Vagina (tissue), 2 donors: ENCODE data around the gene LMCD1.

Experiments used
- CTCF ChIP-seq, 3 experiments: fragments of 450-650 bp in 2 of 3; fragments of 200-600 bp in 1 of 3; sonication (generic) in 1 of 3; IDR thresholded peaks; one replicate each; pipeline ENCODE4 v1.5.1; 2017 to 2019; ENCODE audit warnings: antibody characterized with exemption in 3 of 3, mild to moderate bottlenecking in 2 of 3, moderate library complexity in 2 of 3
- POLR2A ChIP-seq, 2 donors: fragments of 450-650 bp; IDR thresholded peaks; one replicate each; pipeline ENCODE4 v1.6.1; 2017; ENCODE audit warnings: antibody characterized with exemption in 2 of 2, mild to moderate bottlenecking in 2 of 2, moderate library complexity in 2 of 2
- POLR2AphosphoS5 ChIP-seq, 2 donors: sonication (generic); formaldehyde crosslinking; IDR thresholded peaks; one replicate each; pipeline ENCODE4 v1.9.0; 2017; ENCODE audit warnings: antibody characterized with exemption in 2 of 2, mild to moderate bottlenecking in 2 of 2, low read depth in 1 of 2; ENCODE audit not compliant: insufficient read depth in 1 of 2

- TF ChIP-seq POLR2A (IDR thresholded peaks at IDR 0.05) (no peak), CTCF (IDR thresholded peaks at IDR 0.05) (no peak), POLR2AphosphoS5 (IDR thresholded peaks at IDR 0.05; ENCODE audit: insufficient read depth in 1 of 2, low read depth in 1 of 2) (no peak)
Observed at GRCh38 chr3:8597219-8597853, 95.7 kb downstream of the LMCD1 start.
